B cell (primary cell): ENCODE results near the gene FA2H. TPM values are rescaled to one million over a fixed set of nuclear protein-coding genes. Genes with fewer than 3 reads are reported as not detected.

Source experiments
- ATAC-seq: fragments of 200-7000 bp; cut with Tn5 transposase; one replicate; pipeline ENCODE4 v1.10.0; 2021; ENCODE audit warnings: low read depth, mild to moderate bottlenecking, moderate number of reproducible peaks, moderate library complexity
- CTCF ChIA-PET: fragments of 350-600 bp; sonication (Branson Sonifier 250); formaldehyde crosslinking; loops from one replicate; lab custom pipeline; 2021; ENCODE audit warnings: antibody characterized with exemption, inconsistent platforms; lab: Charles Lee
- POLR2A ChIA-PET: fragments of 350-600 bp; sonication (Branson Sonifier 250); formaldehyde crosslinking; loops from one replicate; lab custom pipeline; 2021; ENCODE audit warnings: antibody characterized with exemption; lab: Charles Lee
- DNase-seq: peaks from one replicate; pipeline ENCODE4 v3.0.0; 2013
- H2AFZ ChIP-seq: 2 replicates; pipeline ENCODE4 v1.6.1; 2012; ENCODE audit warnings: mild to moderate bottlenecking, low read depth, low read length; ENCODE audit not compliant: insufficient read depth, poor library complexity, severe bottlenecking
- H3K27ac ChIP-seq, 2 donors: 1 replicate in 1 of 2; 2 replicates in 1 of 2; pipeline ENCODE4 v1.5.1; 2012 to 2013; ENCODE audit warnings: low read length in 2 of 2, mild to moderate bottlenecking in 2 of 2, moderate library complexity in 1 of 2
- H3K27me3 ChIP-seq, 4 experiments: fragments of 200-600 bp in 1 of 4; sonication (generic) in 1 of 4; replicated peaks in 1 of 4; 1 replicate in 2 of 4; 2 replicates in 2 of 4; pipeline versions ENCODE4 v1.6.1 to v1.7.0; 2013 to 2016; ENCODE audit warnings: low read length in 3 of 4, mild to moderate bottlenecking in 2 of 4, mixed read lengths in 1 of 4, moderate library complexity in 1 of 4; ENCODE audit not compliant: insufficient read depth in 4 of 4, control insufficient read depth in 3 of 4; ENCODE audit errors: control extremely low read depth in 1 of 4
- H3K36me3 ChIP-seq, 2 experiments: replicated peaks in 1 of 2; 1 replicate in 1 of 2; 2 replicates in 1 of 2; pipeline versions ENCODE4 v1.6.1 to v1.7.1; 2013; ENCODE audit warnings: low read length in 1 of 2; ENCODE audit not compliant: insufficient read depth in 2 of 2, control insufficient read depth in 1 of 2; ENCODE audit errors: control extremely low read depth in 1 of 2, extremely low read depth in 1 of 2
- H3K4me1 ChIP-seq, 2 donors: fragments of 200-600 bp in 1 of 2; sonication (generic) in 1 of 2; 1 replicate in 1 of 2; 2 replicates in 1 of 2; pipeline versions ENCODE4 v1.5.1 to v1.6.1; 2013 to 2017; ENCODE audit warnings: low read length in 2 of 2; ENCODE audit not compliant: control insufficient read depth in 2 of 2, insufficient read depth in 2 of 2
- H3K4me2 ChIP-seq: replicated peaks from 2 replicates; pipeline ENCODE3; 2012; ENCODE audit warnings: mild to moderate bottlenecking, low read depth, low read length; ENCODE audit not compliant: poor library complexity, severe bottlenecking
- H3K4me3 ChIP-seq, 5 experiments: fragments of 200-600 bp in 1 of 5; sonication (generic) in 1 of 5; 1 replicate in 3 of 5; 2 replicates in 2 of 5; pipeline versions ENCODE4 v1.5.1 to v1.7.0; 2011 to 2016; ENCODE audit warnings: low read length in 4 of 5, mild to moderate bottlenecking in 4 of 5, low read depth in 2 of 5, control low read depth in 1 of 5, moderate library complexity in 1 of 5; ENCODE audit not compliant: insufficient read depth in 1 of 5; ENCODE audit errors: control extremely low read depth in 1 of 5, extremely low read depth in 1 of 5
- H3K79me2 ChIP-seq: fragments of 200-600 bp; sonication (generic); one replicate; pipeline ENCODE4 v1.6.0; 2016; ENCODE audit warnings: low read length; ENCODE audit not compliant: control insufficient read depth, insufficient read depth
- H3K9ac ChIP-seq: fragments of 200-600 bp; sonication (generic); 2 replicates; pipeline ENCODE4 v1.6.1; 2017; ENCODE audit warnings: mild to moderate bottlenecking, low read length, moderate library complexity
- H3K9me3 ChIP-seq, 3 donors: one replicate each; pipeline versions ENCODE4 v1.6.1 to v1.7.1; 2013; ENCODE audit warnings: low read length in 2 of 3; ENCODE audit not compliant: control insufficient read depth in 2 of 3, insufficient read depth in 1 of 3; ENCODE audit errors: control extremely low read depth in 1 of 3
- H4K20me1 ChIP-seq: 2 replicates; pipeline ENCODE4 v1.6.0; 2012; ENCODE audit warnings: mild to moderate bottlenecking, low read length; ENCODE audit not compliant: insufficient read depth, control insufficient read depth, poor library complexity, severe bottlenecking
- H3K27ac Mint-ChIP-seq: one replicate; pipeline ENCODE4 v1.8.0; 2021; ENCODE audit warnings: mixed read lengths
- H3K27me3 Mint-ChIP-seq: one replicate; pipeline ENCODE4 v1.8.0; 2021; ENCODE audit warnings: mixed read lengths
- H3K4me1 Mint-ChIP-seq: one replicate; pipeline ENCODE4 v1.8.0; 2021; ENCODE audit warnings: mixed read lengths
- H3K4me3 Mint-ChIP-seq: one replicate; pipeline ENCODE4 v1.8.0; 2021; ENCODE audit warnings: mixed read lengths
- H3K9me3 Mint-ChIP-seq: one replicate; pipeline ENCODE4 v1.8.0; 2022; ENCODE audit warnings: mixed read lengths; ENCODE audit not compliant: insufficient read depth
- EZH2 ChIP-seq: IDR thresholded peaks from 2 replicates; pipeline ENCODE4 v1.6.1; 2012; ENCODE audit warnings: borderline replicate concordance, low read depth, mild to moderate bottlenecking, moderate library complexity, low read length; ENCODE audit not compliant: insufficient read depth, poor library complexity, severe bottlenecking
- WGBS: methylation state at CpG from one replicate; pipeline ENCODE4 v1.1.5; 2013; ENCODE audit warnings: missing lambda C conversion rate; ENCODE audit not compliant: insufficient coverage; 5-methylcytosine and 5-hydroxymethylcytosine counted together
- intact Hi-C: fragments of 100-400 bp; cut with micrococcal nuclease; formaldehyde crosslinking; loops from one replicate; pipeline ENCODE4 v1.10.0; 2022
- polyA plus RNA-seq: library from polyadenylated mRNA; depleted of rRNA; stranded (reverse); fragments of >200 nt; gene quantifications from 2 replicates; pipeline ENCODE4 v1.2.3, GENCODE V29; 2012
- total RNA-seq, 2 donors: library from RNA; stranded (reverse); fragments of 120-200 nt in 1 of 2; gene quantifications; 1 replicate in 1 of 2; 2 replicates in 1 of 2; pipeline versions ENCODE4 v1.2.3 to v1.2.4, GENCODE V29; 2013 to 2022
- TF ChIP-seq, protein P1 (sequence below): fragments of 200-600 bp; IDR thresholded peaks from one replicate; pipeline ENCODE4 v1.8.0; 2022; ENCODE audit warnings: antibody characterized with exemption, mild to moderate bottlenecking

Gene FA2H
- total and polyA plus RNA-seq, 2 donors (not counting 1 experiment from before 2014, with no cell fraction given) = 1.0 to 3.6 TPM

DNA sequence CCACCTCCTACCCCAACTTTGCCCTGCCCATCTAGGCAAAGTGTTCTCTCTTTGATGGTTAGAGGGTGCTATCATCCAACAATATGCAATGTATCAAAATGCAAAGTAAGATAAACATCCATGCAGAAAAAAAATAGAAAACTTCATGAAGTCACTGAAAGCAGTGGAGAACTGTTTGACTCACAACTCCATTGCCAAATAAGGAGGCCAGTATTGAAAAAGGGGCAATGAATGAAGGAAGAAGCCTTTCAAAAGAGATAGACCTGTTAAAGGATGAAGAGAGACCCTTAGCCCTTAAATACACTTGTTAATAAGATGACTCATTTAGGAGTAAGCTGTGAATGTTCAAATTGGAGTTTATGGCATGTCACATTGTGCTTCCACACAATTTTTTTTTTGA lies 13.0 kb downstream of the FA2H start:
- ATAC-seq = no peak
- Histone ChIP-seq H3K27me3 (peaks cover 0 to 6% (median 0%) of the 10 kb centered on the region in 4 experiments), H3K79me2 (no peaks in the 10 kb centered on the region), H3K9ac (no peak overlapping the region), H2AFZ (no peak overlapping the region), H4K20me1 (no peaks in the 10 kb centered on the region), H3K4me2 (no peak overlapping the region), H3K4me3 (no peak overlapping the region), H3K4me1 (no peaks in the 10 kb centered on the region), H3K27ac (no peak overlapping the region), H3K36me3 (no peaks in the 10 kb centered on the region), H3K9me3 (no peaks in the 10 kb centered on the region)
- Mint-ChIP-seq H3K9me3 (no peaks in the 10 kb centered on the region), H3K4me3 (no peak overlapping the region), H3K27ac (no peak overlapping the region), H3K27me3 (peaks cover 13% of the 10 kb centered on the region), H3K4me1 (no peaks in the 10 kb centered on the region)
- ChIA-PET POLR2A (no interaction called here), CTCF (interaction anchor here (0.9 kb wide), 1 partner anchor 13 kb away, joined by 3 read pairs; the partner anchor contains the start of gene FA2H)
- intact Hi-C loops = no loop called here
- DNase-seq = no peak
- TF ChIP-seq EZH2 = no peak
- TF ChIP-seq, protein P1, sequence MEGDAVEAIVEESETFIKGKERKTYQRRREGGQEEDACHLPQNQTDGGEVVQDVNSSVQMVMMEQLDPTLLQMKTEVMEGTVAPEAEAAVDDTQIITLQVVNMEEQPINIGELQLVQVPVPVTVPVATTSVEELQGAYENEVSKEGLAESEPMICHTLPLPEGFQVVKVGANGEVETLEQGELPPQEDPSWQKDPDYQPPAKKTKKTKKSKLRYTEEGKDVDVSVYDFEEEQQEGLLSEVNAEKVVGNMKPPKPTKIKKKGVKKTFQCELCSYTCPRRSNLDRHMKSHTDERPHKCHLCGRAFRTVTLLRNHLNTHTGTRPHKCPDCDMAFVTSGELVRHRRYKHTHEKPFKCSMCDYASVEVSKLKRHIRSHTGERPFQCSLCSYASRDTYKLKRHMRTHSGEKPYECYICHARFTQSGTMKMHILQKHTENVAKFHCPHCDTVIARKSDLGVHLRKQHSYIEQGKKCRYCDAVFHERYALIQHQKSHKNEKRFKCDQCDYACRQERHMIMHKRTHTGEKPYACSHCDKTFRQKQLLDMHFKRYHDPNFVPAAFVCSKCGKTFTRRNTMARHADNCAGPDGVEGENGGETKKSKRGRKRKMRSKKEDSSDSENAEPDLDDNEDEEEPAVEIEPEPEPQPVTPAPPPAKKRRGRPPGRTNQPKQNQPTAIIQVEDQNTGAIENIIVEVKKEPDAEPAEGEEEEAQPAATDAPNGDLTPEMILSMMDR = no peak

DNA sequence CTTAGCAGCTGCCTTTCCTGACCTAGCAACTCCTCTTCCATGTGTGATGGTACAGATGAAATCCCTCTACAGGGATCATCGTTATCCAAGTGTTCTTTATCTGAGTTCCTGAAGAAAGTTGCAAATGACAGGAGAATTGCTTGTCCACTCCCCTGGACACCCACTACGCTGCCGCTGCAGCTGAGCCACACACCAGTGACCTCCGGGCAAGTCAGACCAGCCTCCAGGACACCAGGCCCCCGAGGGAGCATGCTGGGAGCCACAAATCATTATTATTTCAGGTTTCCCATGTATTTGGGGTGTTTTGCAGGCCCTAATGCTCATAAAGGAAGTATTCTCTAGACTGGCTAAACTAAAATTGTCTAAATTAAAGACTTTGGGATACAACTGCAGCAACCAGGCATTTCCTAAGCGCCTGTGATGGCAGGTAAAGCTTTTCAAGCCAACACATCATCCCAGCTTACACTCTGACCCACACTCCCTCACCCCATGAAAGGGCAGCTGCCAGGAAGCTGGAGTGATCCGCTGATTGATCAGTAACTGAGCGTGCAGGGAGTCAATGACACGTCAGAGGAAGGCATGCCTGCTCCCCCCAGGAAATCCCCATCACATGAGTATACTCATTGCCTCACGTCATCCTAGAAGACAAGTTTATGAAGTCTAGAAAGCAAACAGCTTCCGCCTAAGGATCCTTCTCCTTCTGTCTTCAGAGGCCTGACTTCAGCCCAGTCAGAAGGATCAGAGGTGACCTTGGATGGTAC lies 14.4 kb downstream of the FA2H start:
- CTCF ChIA-PET = no interaction called here
- DNase-seq = no peak

More for the DNA sequence above, 14.4 kb downstream of the FA2H start:
- Mint-ChIP-seq H3K27me3 (peaks cover 9% of the 10 kb centered on the region), H3K4me1 (no peaks in the 10 kb centered on the region), H3K9me3 (no peaks in the 10 kb centered on the region), H3K27ac (no peak overlapping the region), H3K4me3 (no peak overlapping the region)
- H3K79me2 ChIP-seq = no peaks in the 10 kb centered on the region
- H3K36me3 ChIP-seq = no peaks in the 10 kb centered on the region
- POLR2A ChIA-PET = no interaction called here
- H3K9me3 ChIP-seq = no peaks in the 10 kb centered on the region
- H3K4me2 ChIP-seq = no peak overlapping the region
- H3K9ac ChIP-seq = no peak overlapping the region
- H3K27me3 ChIP-seq = peaks cover 0 to 6% (median 0%) of the 10 kb centered on the region in 4 experiments
- H3K4me3 ChIP-seq = no peak overlapping the region
- H4K20me1 ChIP-seq = no peaks in the 10 kb centered on the region
- intact Hi-C loops = no loop called here
- no peaks in the 10 kb centered on the region for H3K4me1 ChIP-seq
- 86% methylated on average over 9 of the region's 11 CpGs for WGBS
- H2AFZ ChIP-seq = no peak overlapping the region
- ATAC-seq = no peak
- no peak overlapping the region for H3K27ac ChIP-seq
- TF ChIP-seq EZH2 = no peak
